Tibial artery (tissue), 4 donors: Measurements from ENCODE around the gene PLCB2.

Experiments used
- DNase-seq, 2 donors: peaks; one replicate each; pipeline ENCODE4 v3.0.0-alpha.2; 2019
- H3K27ac ChIP-seq, 2 donors: fragments of 200-600 bp; sonication (generic) in 1 of 2; 1 replicate in 1 of 2; 2 replicates in 1 of 2; pipeline ENCODE4 v1.5.1; 2018 to 2019; ENCODE audit warnings: mild to moderate bottlenecking in 1 of 2
- H3K27me3 ChIP-seq, 2 donors: fragments of 200-600 bp; sonication (generic) in 1 of 2; one replicate each; pipeline versions ENCODE4 v1.5.1 to v1.6.0; 2016 to 2019
- H3K36me3 ChIP-seq, 3 donors: fragments of 200-600 bp; sonication (generic) in 2 of 3; one replicate each; pipeline ENCODE4 v1.5.1; 2016 to 2019; ENCODE audit warnings: mild to moderate bottlenecking in 2 of 3
- H3K4me1 ChIP-seq, 4 donors: fragments of 200-600 bp; sonication (generic) in 2 of 4; 1 replicate in 3 of 4; 2 replicates in 1 of 4; pipeline ENCODE4 v1.5.1; 2016 to 2019
- H3K4me3 ChIP-seq, 2 donors: fragments of 200-600 bp; sonication (generic) in 1 of 2; 1 replicate in 1 of 2; 2 replicates in 1 of 2; pipeline ENCODE4 v1.5.1; 2018 to 2019; ENCODE audit warnings: mild to moderate bottlenecking in 2 of 2
- H3K9me3 ChIP-seq, 3 donors: fragments of 200-600 bp; sonication (generic) in 1 of 3; one replicate each; pipeline ENCODE4 v1.5.1; 2016 to 2019
- CTCF ChIP-seq, 2 experiments: fragments of 200-600 bp in 1 of 2; fragments of 450-650 bp in 1 of 2; IDR thresholded peaks; one replicate each; pipeline ENCODE4 v1.5.1; 2017 to 2019; ENCODE audit warnings: antibody characterized with exemption in 2 of 2, mild to moderate bottlenecking in 1 of 2, moderate library complexity in 1 of 2
- intact Hi-C: fragments of 100-400 bp; cut with DNase I; formaldehyde crosslinking; loops from one replicate; pipeline ENCODE4 v1.15.0; 2023; ENCODE audit warnings: low total_unique reads

PLCB2 gene

GRCh38 chr15:40259021-40259420 is 48.7 kb downstream of the PLCB2 start:
- no peak for DNase-seq

DNA sequence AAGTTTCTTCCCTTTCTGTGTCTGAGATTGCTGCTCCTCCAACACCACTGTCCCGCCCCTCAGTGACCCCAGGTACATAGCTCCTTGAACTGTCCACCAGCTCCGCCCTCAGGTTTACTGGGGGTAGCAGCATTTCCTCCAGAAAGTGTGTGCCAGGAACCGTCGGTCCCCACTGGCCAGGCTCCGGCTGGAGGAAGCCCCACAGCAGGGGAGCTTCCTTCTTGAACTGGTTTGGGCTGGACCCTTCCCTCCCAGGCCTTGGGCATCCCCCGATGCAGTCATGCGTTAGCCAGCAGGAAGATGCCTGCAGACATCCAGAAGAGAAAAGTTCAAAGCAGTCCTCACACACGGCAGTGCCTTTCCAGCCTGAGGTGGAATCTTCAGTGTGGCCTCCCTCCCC is 49.2 kb downstream of the PLCB2 start:
- Histone ChIP-seq H3K4me1 (peaks cover 0 to 13% (median 4%) of the 10 kb centered on the region in 4 donors), H3K4me3 (no peak overlapping the region), H3K9me3 (no peaks in the 10 kb centered on the region), H3K36me3 (peaks cover 0 to 5% (median 0%) of the 10 kb centered on the region in 3 donors), H3K27ac (no peak overlapping the region), H3K27me3 (peaks cover 0 to 6% of the 10 kb centered on the region in 2 donors)
- intact Hi-C loops, result no loop called here
- no peak for TF ChIP-seq CTCF (IDR thresholded peaks at IDR 0.05)
- DNase-seq, result no peak

More at GRCh38 chr15:40259021-40259420, 48.7 kb downstream of the PLCB2 start:
- Histone ChIP-seq H3K4me3 (no peak overlapping the region), H3K36me3 (peaks cover 0 to 5% (median 0%) of the 10 kb centered on the region in 3 donors), H3K4me1 (peaks cover 0 to 12% (median 0%) of the 10 kb centered on the region in 4 donors), H3K9me3 (no peaks in the 10 kb centered on the region), H3K27me3 (peaks cover 0 to 6% of the 10 kb centered on the region in 2 donors), H3K27ac (no peak overlapping the region)
- intact Hi-C loops, result no loop called here
- no peak for TF ChIP-seq CTCF (IDR thresholded peaks at IDR 0.05)

DNA sequence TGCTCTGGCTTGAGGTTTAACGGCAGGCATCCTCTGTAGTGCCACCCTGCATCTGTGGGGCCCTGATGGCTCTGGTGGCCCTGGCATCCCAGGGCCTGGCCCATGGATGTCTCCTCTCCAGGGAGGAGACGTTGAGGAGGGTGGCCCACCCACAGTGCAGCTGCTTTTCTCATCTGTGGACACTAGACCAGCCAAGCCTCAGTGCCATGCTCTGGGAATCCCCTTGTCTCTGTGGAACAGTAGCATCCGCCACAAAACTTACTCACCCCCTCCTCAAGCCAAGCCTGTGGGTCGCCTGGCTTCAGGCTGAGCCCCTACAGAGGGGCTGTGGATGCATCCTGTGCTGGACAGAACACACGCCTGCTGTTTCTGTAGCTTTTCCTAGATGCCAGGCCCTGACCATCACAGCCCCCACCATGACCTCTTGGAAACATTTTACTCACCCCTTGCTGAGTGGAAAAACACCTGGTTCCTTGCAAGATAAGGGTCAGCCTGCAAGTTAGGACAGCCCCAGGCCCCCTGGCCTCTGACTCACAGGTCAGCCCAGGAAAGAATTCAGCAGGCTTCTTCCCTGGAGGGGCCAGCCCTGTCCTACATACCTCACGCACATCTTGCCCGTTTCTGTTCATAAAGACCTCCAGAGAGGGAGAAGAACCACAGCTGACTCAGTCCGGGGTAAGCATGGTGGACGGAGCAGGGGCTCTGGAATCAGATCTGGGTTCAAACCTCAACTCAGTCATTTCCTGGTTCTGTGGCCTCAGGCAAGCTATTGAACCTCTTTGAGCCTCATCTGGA is 49.9 kb downstream of the PLCB2 start:
- no peak for TF ChIP-seq CTCF (IDR thresholded peaks at IDR 0.05)
- Histone ChIP-seq H3K4me1 (peaks cover 0 to 13% (median 10%) of the 10 kb centered on the region in 4 donors), H3K36me3 (peaks cover 0 to 5% (median 0%) of the 10 kb centered on the region in 3 donors), H3K27ac (no peak overlapping the region), H3K27me3 (peaks cover 0 to 6% of the 10 kb centered on the region in 2 donors), H3K4me3 (no peak overlapping the region), H3K9me3 (no peaks in the 10 kb centered on the region)
- intact Hi-C loops, result no loop called here
- no peak for DNase-seq

DNA sequence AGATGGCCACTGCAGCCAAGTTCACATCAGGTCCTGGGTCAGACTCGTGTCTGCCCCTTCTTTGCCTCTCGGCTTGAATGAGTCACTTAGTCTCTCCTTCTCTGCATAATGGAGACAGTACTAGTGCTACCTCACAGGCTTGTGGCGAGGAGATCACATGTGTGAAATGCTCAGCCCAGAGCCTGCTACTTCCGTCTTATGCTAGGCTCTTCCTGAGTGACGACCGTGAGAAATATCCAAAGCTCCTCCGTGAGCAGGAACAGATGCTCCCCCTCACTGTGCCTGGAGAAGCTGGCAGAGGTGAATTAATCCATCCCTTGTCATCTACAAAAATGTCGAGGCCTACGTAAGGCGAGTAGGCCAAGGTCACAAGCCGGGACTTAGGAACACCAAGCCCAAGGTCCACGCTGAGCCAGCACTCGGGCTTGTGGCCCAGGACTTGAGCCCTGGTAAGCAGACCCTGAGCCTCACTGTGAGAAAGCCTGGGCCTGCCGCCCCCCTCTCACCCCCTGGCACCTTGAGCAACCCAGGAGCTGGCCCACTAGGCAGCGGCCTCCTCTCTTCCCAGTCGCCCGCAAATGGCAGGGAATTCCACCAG is 51.0 kb downstream of the PLCB2 start:
- H3K4me1 ChIP-seq, result peaks cover 0 to 22% (median 15%) of the 10 kb centered on the region in 4 donors
- H3K4me3 ChIP-seq, result no peak overlapping the region
- peaks cover 0 to 6% of the 10 kb centered on the region in 2 donors for H3K27me3 ChIP-seq
- no peak for DNase-seq
- intact Hi-C loops, result no loop called here
- peaks cover 0 to 5% (median 0%) of the 10 kb centered on the region in 3 donors for H3K36me3 ChIP-seq
- no peaks in the 10 kb centered on the region for H3K9me3 ChIP-seq
- TF ChIP-seq CTCF (IDR thresholded peaks at IDR 0.05), result no peak
- no peak overlapping the region for H3K27ac ChIP-seq

DNA sequence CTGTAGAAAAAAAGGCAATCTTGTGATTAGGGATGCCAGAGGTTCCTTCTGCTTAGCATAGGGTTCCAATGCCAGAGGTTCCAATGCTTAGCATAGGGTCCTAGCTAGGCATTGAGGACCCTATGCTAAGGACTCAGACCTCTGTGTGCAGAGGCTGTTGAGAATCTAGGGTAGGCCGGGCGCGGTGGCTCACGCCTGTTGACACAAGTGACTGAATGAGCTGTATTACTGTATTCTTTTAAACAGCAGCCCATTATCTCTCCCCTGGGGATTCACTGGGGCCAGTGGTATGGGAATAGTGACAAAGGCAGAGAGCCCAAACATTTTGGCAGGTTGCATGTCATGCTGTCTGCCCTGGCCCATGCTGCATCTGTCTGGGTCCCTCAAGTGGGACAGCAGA is 52.7 kb downstream of the PLCB2 start:
- intact Hi-C loops, result no loop called here
- peaks cover 0 to 26% (median 15%) of the 10 kb centered on the region in 4 donors for H3K4me1 ChIP-seq
- H3K27ac ChIP-seq, result no peak overlapping the region
- no peak overlapping the region for H3K4me3 ChIP-seq
- peaks cover 0 to 6% of the 10 kb centered on the region in 2 donors for H3K27me3 ChIP-seq
- H3K36me3 ChIP-seq, result peaks cover 0 to 5% (median 0%) of the 10 kb centered on the region in 3 donors
- H3K9me3 ChIP-seq, result no peaks in the 10 kb centered on the region
- no peak for DNase-seq
- TF ChIP-seq CTCF (IDR thresholded peaks at IDR 0.05), result no peak
